H1 (cell line): ENCODE results near the gene DCXR.

ENCODE experiments used
- CHD2 ChIP-seq: IDR thresholded peaks from 2 replicates; pipeline ENCODE4 v1.6.1; 2012; ENCODE audit warnings: low read length, improper control_type of control experiment
- CHD7 ChIP-seq: fragments of 300-600 bp; sonication (generic); IDR thresholded peaks from 2 replicates; pipeline ENCODE4 v1.7.1; 2012; ENCODE audit warnings: low read length, moderate library complexity, mild to moderate bottlenecking, inconsistent platforms; ENCODE audit not compliant: insufficient replicate concordance
- CTCF ChIP-seq, 3 experiments: IDR thresholded peaks; 1 replicate in 2 of 3; 2 replicates in 1 of 3; pipeline versions ENCODE4 v1.5.1 to v1.6.1; 2011; ENCODE audit warnings: low read length in 3 of 3, mild to moderate bottlenecking in 3 of 3, inconsistent platforms in 2 of 3, low read depth in 1 of 3, moderate library complexity in 1 of 3; ENCODE audit not compliant: insufficient read depth in 1 of 3; ENCODE audit errors: control extremely low read depth in 1 of 3
- E2F6 ChIP-seq: IDR thresholded peaks from 2 replicates; pipeline ENCODE4 v1.6.1; 2012; ENCODE audit warnings: inconsistent platforms
- EGR1 ChIP-seq: IDR thresholded peaks from 2 replicates; pipeline ENCODE4 v1.6.1; 2011; ENCODE audit warnings: low read depth, low read length, borderline replicate concordance
- EP300 ChIP-seq, 2 experiments: IDR thresholded peaks; 1 replicate in 1 of 2; 2 replicates in 1 of 2; pipeline ENCODE4 v1.6.1; 2011 to 2012; ENCODE audit warnings: low read depth in 2 of 2, low read length in 2 of 2, mild to moderate bottlenecking in 2 of 2, borderline replicate concordance in 1 of 2, inconsistent platforms in 1 of 2, moderate library complexity in 1 of 2
- POLR2A ChIP-seq, 2 experiments: IDR thresholded peaks; 1 replicate in 1 of 2; 2 replicates in 1 of 2; pipeline ENCODE4 v1.6.1; 2011; ENCODE audit warnings: low read depth in 2 of 2, low read length in 2 of 2, mild to moderate bottlenecking in 2 of 2; ENCODE audit errors: control extremely low read depth in 1 of 2
- SIN3A ChIP-seq, 2 experiments: IDR thresholded peaks in 1 of 2; conservative IDR thresholded peaks in 1 of 2; 2 replicates each; pipeline ENCODE4 v1.6.1; 2011 to 2012; ENCODE audit warnings: low read length in 2 of 2, improper control_type of control experiment in 1 of 2, low read depth in 1 of 2, mild to moderate bottlenecking in 1 of 2

GRCh38 chr17:82047914-82048570 is 10.5 kb upstream of the DCXR start:
- TF ChIP-seq EGR1: no peak
- no peak for TF ChIP-seq E2F6
- TF ChIP-seq CTCF (IDR thresholded peaks at IDR 0.05; ENCODE audit: control extremely low read depth in 1 of 3, insufficient read depth in 1 of 3, low read depth in 1 of 3, low read length in 3 of 3): no peak
- no peak for TF ChIP-seq SIN3A (conservative IDR thresholded peaks at IDR 0.05 in 1 of 2, IDR thresholded peaks at IDR 0.05 in 1 of 2; ENCODE audit: low read depth in 1 of 2, low read length in 2 of 2)
- no peak for TF ChIP-seq EP300 (IDR thresholded peaks at IDR 0.05; ENCODE audit: borderline replicate concordance in 1 of 2, low read depth in 2 of 2, low read length in 2 of 2)
- TF ChIP-seq CHD2: no peak
- no peak for TF ChIP-seq CHD7
- no peak for TF ChIP-seq POLR2A (IDR thresholded peaks at IDR 0.05; ENCODE audit: control extremely low read depth in 1 of 2, low read depth in 2 of 2, low read length in 2 of 2)
